ENCODE measurements around the gene POLH. TPM values are rescaled to one million over a fixed set of nuclear protein-coding genes. Genes with fewer than 3 reads are reported as not detected.

POLH gene
- total and polyA plus RNA-seq, 9 of the 15 experiments (the other 6 are each of a cell fraction or from before 2014, with no cell fraction given): 5.8 to 31.6 (median 20.6) TPM

- TF ChIP-seq, protein P1, sequence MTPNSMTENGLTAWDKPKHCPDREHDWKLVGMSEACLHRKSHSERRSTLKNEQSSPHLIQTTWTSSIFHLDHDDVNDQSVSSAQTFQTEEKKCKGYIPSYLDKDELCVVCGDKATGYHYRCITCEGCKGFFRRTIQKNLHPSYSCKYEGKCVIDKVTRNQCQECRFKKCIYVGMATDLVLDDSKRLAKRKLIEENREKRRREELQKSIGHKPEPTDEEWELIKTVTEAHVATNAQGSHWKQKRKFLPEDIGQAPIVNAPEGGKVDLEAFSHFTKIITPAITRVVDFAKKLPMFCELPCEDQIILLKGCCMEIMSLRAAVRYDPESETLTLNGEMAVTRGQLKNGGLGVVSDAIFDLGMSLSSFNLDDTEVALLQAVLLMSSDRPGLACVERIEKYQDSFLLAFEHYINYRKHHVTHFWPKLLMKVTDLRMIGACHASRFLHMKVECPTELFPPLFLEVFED (CRISPR knock-in tag; conservative IDR thresholded peaks at IDR 0.05): peak; percentile 96
- TF ChIP-seq KAT2B (IDR thresholded peaks at IDR 0.05; ENCODE audit: low read depth, low read length): no peak
- TF ChIP-seq BHLHE40 (IDR thresholded peaks at IDR 0.05; ENCODE audit: low read length): no peak
- TF ChIP-seq RB1 (IDR thresholded peaks at IDR 0.05; ENCODE audit: low read depth): no peak
- no peak for TF ChIP-seq SNRNP70 (optimal IDR thresholded peaks at IDR 0.05; ENCODE audit: low read depth, low read length)
- TF ChIP-seq, protein P2, sequence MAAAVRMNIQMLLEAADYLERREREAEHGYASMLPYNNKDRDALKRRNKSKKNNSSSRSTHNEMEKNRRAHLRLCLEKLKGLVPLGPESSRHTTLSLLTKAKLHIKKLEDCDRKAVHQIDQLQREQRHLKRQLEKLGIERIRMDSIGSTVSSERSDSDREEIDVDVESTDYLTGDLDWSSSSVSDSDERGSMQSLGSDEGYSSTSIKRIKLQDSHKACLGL (CRISPR knock-in tag; IDR thresholded peaks at IDR 0.05; ENCODE audit: borderline replicate concordance, poor library complexity, severe bottlenecking): no peak
- 0 out of 2 replicates have a peak, but pooled peaks have one; percentile 19 for TF ChIP-seq FOXP4 (CRISPR knock-in tag; IDR thresholded peaks at IDR 0.05; ENCODE audit: borderline replicate concordance)
- TF ChIP-seq GABPA (tag; conservative IDR thresholded peaks at IDR 0.05; ENCODE audit: low read depth): no peak
- TF ChIP-seq ZBED1 (IDR thresholded peaks at IDR 0.05): no peak
- peak; percentile 29; the same call in 1 of the 2 replicates for TF ChIP-seq ZBTB43 (CRISPR knock-in tag; IDR thresholded peaks at IDR 0.05)
- no peak for TF ChIP-seq CHCHD3 (CRISPR knock-in tag; IDR thresholded peaks at IDR 0.05)
- peak; percentile 62; the same call in 1 of the 2 replicates for TF ChIP-seq RBFOX2 (IDR thresholded peaks at IDR 0.05; ENCODE audit: low read depth, low read length)
- TF ChIP-seq, protein P3, sequence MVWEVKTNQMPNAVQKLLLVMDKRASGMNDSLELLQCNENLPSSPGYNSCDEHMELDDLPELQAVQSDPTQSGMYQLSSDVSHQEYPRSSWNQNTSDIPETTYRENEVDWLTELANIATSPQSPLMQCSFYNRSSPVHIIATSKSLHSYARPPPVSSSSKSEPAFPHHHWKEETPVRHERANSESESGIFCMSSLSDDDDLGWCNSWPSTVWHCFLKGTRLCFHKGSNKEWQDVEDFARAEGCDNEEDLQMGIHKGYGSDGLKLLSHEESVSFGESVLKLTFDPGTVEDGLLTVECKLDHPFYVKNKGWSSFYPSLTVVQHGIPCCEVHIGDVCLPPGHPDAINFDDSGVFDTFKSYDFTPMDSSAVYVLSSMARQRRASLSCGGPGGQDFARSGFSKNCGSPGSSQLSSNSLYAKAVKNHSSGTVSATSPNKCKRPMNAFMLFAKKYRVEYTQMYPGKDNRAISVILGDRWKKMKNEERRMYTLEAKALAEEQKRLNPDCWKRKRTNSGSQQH (CRISPR knock-in tag; IDR thresholded peaks at IDR 0.05): peak; percentile 91
- no peak for TF ChIP-seq ZNF668 (CRISPR knock-in tag; IDR thresholded peaks at IDR 0.05)
- no peak for TF ChIP-seq POU5F1 (IDR thresholded peaks at IDR 0.05; ENCODE audit: borderline replicate concordance, low read depth, low read length, partially characterized antibody)
- no peak for TF ChIP-seq FOXM1 (IDR thresholded peaks at IDR 0.05; ENCODE audit: low read depth)
- TF ChIP-seq FOXM1 (CRISPR knock-in tag; IDR thresholded peaks at IDR 0.05; ENCODE audit: low read depth): no peak
- TF ChIP-seq, protein P4, sequence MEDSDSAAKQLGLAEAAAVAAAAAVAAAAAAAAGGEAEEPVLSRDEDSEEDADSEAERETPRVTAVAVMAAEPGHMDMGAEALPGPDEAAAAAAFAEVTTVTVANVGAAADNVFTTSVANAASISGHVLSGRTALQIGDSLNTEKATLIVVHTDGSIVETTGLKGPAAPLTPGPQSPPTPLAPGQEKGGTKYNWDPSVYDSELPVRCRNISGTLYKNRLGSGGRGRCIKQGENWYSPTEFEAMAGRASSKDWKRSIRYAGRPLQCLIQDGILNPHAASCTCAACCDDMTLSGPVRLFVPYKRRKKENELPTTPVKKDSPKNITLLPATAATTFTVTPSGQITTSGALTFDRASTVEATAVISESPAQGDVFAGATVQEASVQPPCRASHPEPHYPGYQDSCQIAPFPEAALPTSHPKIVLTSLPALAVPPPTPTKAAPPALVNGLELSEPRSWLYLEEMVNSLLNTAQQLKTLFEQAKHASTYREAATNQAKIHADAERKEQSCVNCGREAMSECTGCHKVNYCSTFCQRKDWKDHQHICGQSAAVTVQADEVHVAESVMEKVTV (CRISPR knock-in tag; IDR thresholded peaks at IDR 0.05): no peak
- TF ChIP-seq IFI16 (CRISPR knock-in tag; IDR thresholded peaks at IDR 0.05): 0 out of 2 replicates have a peak, but pooled peaks have one; percentile 40
These were observed 49.5 kb downstream of the POLH start (continued) for GRCh38 chr6:43625393-43625992.
